A549 (cell line): ENCODE data around the gene PARD3B. TPM values are rescaled to one million over a fixed set of nuclear protein-coding genes. Genes with fewer than 3 reads are reported as not detected.

Experiments
- ATAC-seq, 2 experiments: fragments of 200-7000 bp in 1 of 2; fragments of >200 bp in 1 of 2; cut with Nextera tagmentation in 1 of 2; cut with Tn5 transposase in 1 of 2; 3 replicates each; pipeline versions ENCODE4 v1.8.0 to v1.9.1; 2018 to 2020; ENCODE audit warnings: mild to moderate bottlenecking in 1 of 2, moderate library complexity in 1 of 2
- CTCF ChIA-PET: fragments of 300-600 bp; sonication (Branson Sonifier 250); formaldehyde crosslinking; extraction: SDS; loops from one replicate; lab custom pipeline; 2021; ENCODE audit warnings: antibody characterized with exemption, inconsistent platforms; lab: Yijun Ruan, JAX
- POLR2A ChIA-PET: fragments of 350-600 bp; formaldehyde crosslinking; extraction: SDS; loops from one replicate; lab custom pipeline; 2021; ENCODE audit warnings: antibody characterized with exemption, inconsistent platforms; lab: Yijun Ruan, JAX
- DNase-seq, 2 experiments: peaks; one replicate each; pipeline versions ENCODE4 v3.0.0 to v3.0.0-alpha.2; 2011 to 2016; ENCODE audit warnings: low read depth in 1 of 2, low spot score in 1 of 2
- FAIRE-seq: peaks from 2 replicates; lab custom pipeline; 2011; peaks lifted over from hg19 to GRCh38; lab: Jason Lieb, UNC
- H3K27ac ChIP-seq, 2 experiments: fragments of >200 bp; sonication (Bioruptor Twin); formaldehyde crosslinking; 3 replicates each; pipeline ENCODE4 v1.5.1; 2016 to 2017
- H3K4me1 ChIP-seq: fragments of >200 bp; sonication (Bioruptor Twin); formaldehyde crosslinking; 3 replicates; pipeline ENCODE4 v1.6.1; 2016
- H3K4me2 ChIP-seq: fragments of >200 bp; sonication (Bioruptor Twin); formaldehyde crosslinking; 3 replicates; pipeline ENCODE4 v1.6.1; 2016
- H3K4me3 ChIP-seq: fragments of >200 bp; sonication (Bioruptor Twin); formaldehyde crosslinking; 3 replicates; pipeline ENCODE4 v1.5.1; 2016
- H3K9me3 ChIP-seq: fragments of >200 bp; sonication (Bioruptor Twin); formaldehyde crosslinking; 3 replicates; pipeline ENCODE4 v1.6.1; 2016
- CTCF ChIP-seq: fragments of >200 bp; sonication (Bioruptor Twin); formaldehyde crosslinking; IDR thresholded peaks from 3 replicates; pipeline ENCODE4 v1.5.1; 2016
- E2F6 ChIP-seq: IDR thresholded peaks from 2 replicates; pipeline ENCODE4 v1.6.1; 2012; ENCODE audit warnings: low read depth, borderline replicate concordance
- EHF ChIP-seq: fragments of 250-450 bp; sonication (Bioruptor Pico); IDR thresholded peaks from 2 replicates; pipeline ENCODE4 v1.5.0; 2020; ENCODE audit warnings: mild to moderate bottlenecking
- EHMT2 ChIP-seq: fragments of 200-600 bp; sonication (generic); IDR thresholded peaks from 2 replicates; pipeline ENCODE4 v1.6.1; 2016; ENCODE audit warnings: antibody characterized with exemption, low read depth, mild to moderate bottlenecking, moderate library complexity
- EP300 ChIP-seq, 2 experiments: fragments of >200 bp; sonication (Bioruptor Twin); formaldehyde crosslinking; IDR thresholded peaks; 2 replicates in 1 of 2; 3 replicates in 1 of 2; pipeline ENCODE4 v1.6.1; 2016 to 2017
- FOSL2 ChIP-seq, 2 experiments: fragments of 450-650 bp in 1 of 2; fragments of >200 bp in 1 of 2; sonication (Bioruptor Twin) in 1 of 2; formaldehyde crosslinking; IDR thresholded peaks; 2 replicates each; pipeline versions ENCODE4 v1.5.0 to v1.6.1; 2016 to 2020; ENCODE audit warnings: mild to moderate bottlenecking in 1 of 2, moderate library complexity in 1 of 2
- FOXS1 ChIP-seq: fragments of 250-450 bp; sonication (Bioruptor Pico); IDR thresholded peaks from 2 replicates; pipeline ENCODE4 v1.5.0; 2020; ENCODE audit warnings: mild to moderate bottlenecking, moderate library complexity
- GATA3 ChIP-seq: IDR thresholded peaks from 2 replicates; pipeline ENCODE4 v1.6.1; 2012; ENCODE audit warnings: borderline replicate concordance
- HEYL ChIP-seq: fragments of 250-450 bp; sonication (Bioruptor Pico); IDR thresholded peaks from 2 replicates; pipeline ENCODE4 v1.8.0; 2021; ENCODE audit warnings: mild to moderate bottlenecking, moderate library complexity
- HOXB13 ChIP-seq: fragments of 250-450 bp; sonication (Bioruptor Pico); IDR thresholded peaks from 2 replicates; pipeline ENCODE4 v1.5.0; 2020; ENCODE audit warnings: low read depth, mild to moderate bottlenecking, moderate library complexity
- HOXB5 ChIP-seq: fragments of 250-450 bp; sonication (Bioruptor Pico); IDR thresholded peaks from 2 replicates; pipeline ENCODE4 v1.5.0; 2020; ENCODE audit warnings: mild to moderate bottlenecking, moderate library complexity
- MAZ ChIP-seq: fragments of 150-350 bp; IDR thresholded peaks from 2 replicates; pipeline ENCODE4 v1.6.1; 2014; ENCODE audit warnings: antibody characterized with exemption, low read depth, low read length, borderline replicate concordance
- NR3C1 ChIP-seq: fragments of >200 bp; sonication (Bioruptor Twin); formaldehyde crosslinking; IDR thresholded peaks from 3 replicates; pipeline ENCODE4 v1.6.1; 2017
- POLR2AphosphoS2 ChIP-seq: conservative IDR thresholded peaks from 2 replicates; pipeline ENCODE4 v1.6.1; 2012; ENCODE audit warnings: low read length, improper control_type of control experiment, inconsistent platforms
- RARB ChIP-seq: fragments of 250-450 bp; sonication (Bioruptor Pico); IDR thresholded peaks from 2 replicates; pipeline ENCODE4 v1.8.0; 2021; ENCODE audit warnings: mild to moderate bottlenecking, moderate library complexity
- RCOR1 ChIP-seq: fragments of 150-350 bp; IDR thresholded peaks from 2 replicates; pipeline ENCODE4 v1.6.1; 2014; ENCODE audit warnings: antibody characterized with exemption, low read length, low read depth
- RFX5 ChIP-seq: fragments of 450-650 bp; IDR thresholded peaks from 2 replicates; pipeline ENCODE4 v1.7.1; 2014; ENCODE audit warnings: antibody characterized with exemption, mild to moderate bottlenecking, moderate library complexity
- SREBF2 ChIP-seq: fragments of 450-650 bp; IDR thresholded peaks from 2 replicates; pipeline ENCODE4 v1.6.1; 2014; ENCODE audit warnings: mild to moderate bottlenecking, moderate library complexity
- ZFP36 ChIP-seq: fragments of 450-650 bp; IDR thresholded peaks from 2 replicates; pipeline ENCODE4 v1.6.1; 2014; ENCODE audit warnings: borderline replicate concordance; ENCODE audit not compliant: partially characterized antibody
- ZSCAN20 ChIP-seq: fragments of 250-450 bp; sonication (Bioruptor Pico); IDR thresholded peaks from 2 replicates; pipeline ENCODE4 v1.8.0; 2022; ENCODE audit warnings: mild to moderate bottlenecking, moderate library complexity
- WGBS: methylation state at CpG from one replicate; pipeline ENCODE4 v1.1.6; 2017; ENCODE audit errors: missing lambda C conversion rate; 5-methylcytosine and 5-hydroxymethylcytosine counted together
- polyA plus RNA-seq, 4 experiments: library from polyadenylated mRNA; depleted of rRNA in 3 of 4; stranded (reverse); fragments of >200 nt; fragmentation: RNase III in 1 of 4; extraction: RNeasy Plus Mini Kit Qiagen cat#74134 plus additional on column Dnase treatment in 1 of 4; gene quantifications; 2 replicates in 3 of 4; 3 replicates in 1 of 4; pipeline ENCODE4 v1.2.3, GENCODE V29; 2011 to 2017

The PARD3B gene
- polyA plus RNA-seq, 2 of the 4 experiments (the other 2 are of a cell fraction) = 1.2 to 2.4 TPM

GRCh38 chr2:205045706-205046105, 500.4 kb downstream of the PARD3B start (continued):
- no peak for TF ChIP-seq CTCF

GRCh38 chr2:205047273-205047839, 502.1 kb downstream of the PARD3B start:
- H3K9me3 ChIP-seq = no peaks in the 10 kb centered on the region
- TF ChIP-seq FOSL2 (IDR thresholded peaks at IDR 0.05) = no peak
- no peak for TF ChIP-seq FOSL2 (CRISPR knock-in tag; IDR thresholded peaks at IDR 0.05)
- TF ChIP-seq EP300 (IDR thresholded peaks at IDR 0.05) = no peak
- TF ChIP-seq E2F6 = no peak
- TF ChIP-seq POLR2AphosphoS2 = no peak
- no peak for TF ChIP-seq HOXB13 (CRISPR knock-in tag)
- no peak for TF ChIP-seq NR3C1
- no peak for TF ChIP-seq RCOR1
- TF ChIP-seq HEYL (CRISPR knock-in tag) = no peak
- TF ChIP-seq ZSCAN20 (CRISPR knock-in tag) = no peak
- TF ChIP-seq HOXB5 (CRISPR knock-in tag) = no peak
- TF ChIP-seq FOXS1 (CRISPR knock-in tag) = no peak
- TF ChIP-seq RFX5 = no peak
- no peak for TF ChIP-seq SREBF2
- FAIRE-seq = no peak
- ChIA-PET CTCF (no interaction called here), POLR2A (no interaction called here)
- H3K4me1 ChIP-seq = no peaks in the 10 kb centered on the region
- no peak overlapping the region for H3K27ac ChIP-seq
- no peak for DNase-seq
- no peak for ATAC-seq
- no peak overlapping the region for H3K4me3 ChIP-seq
- no peak overlapping the region for H3K4me2 ChIP-seq
- WGBS = 76% methylated on average over 1 of the region's 1 CpG

GRCh38 chr2:205051417-205051816, 506.1 kb downstream of the PARD3B start:
- Histone ChIP-seq H3K4me2 (no peak overlapping the region), H3K4me1 (peaks cover 3% of the 10 kb centered on the region; the same call in 1 of the 3 replicates)
- ATAC-seq = no peak
- peak in 1 of 2 experiments; percentile 2 for DNase-seq
- TF ChIP-seq ZFP36 (no peak), RARB (no peak), RCOR1 (no peak), E2F6 (no peak), GATA3 (no peak), EHMT2 (no peak), EHF (no peak), FOXS1 (CRISPR knock-in tag) (no peak), NR3C1 (no peak), EP300 (IDR thresholded peaks at IDR 0.05) (no peak)
- TF ChIP-seq, all 56 proteins: peak for 0
- CTCF ChIA-PET = no interaction called here
- H3K4me3 ChIP-seq = no peak overlapping the region
- FAIRE-seq = no peak
- H3K9me3 ChIP-seq = no peaks in the 10 kb centered on the region
- POLR2A ChIA-PET = no interaction called here
- H3K27ac ChIP-seq = no peak overlapping the region

- ChIA-PET CTCF (no interaction called here), POLR2A (no interaction called here)
- H3K4me3 ChIP-seq = no peak overlapping the region
- peaks cover 3% of the 10 kb centered on the region; the same call in 1 of the 3 replicates for H3K4me1 ChIP-seq
- FAIRE-seq = no peak
- H3K9me3 ChIP-seq = no peaks in the 10 kb centered on the region
- DNase-seq = no peak
- no peak overlapping the region for H3K27ac ChIP-seq
- no peak for ATAC-seq
- WGBS = 85% methylated on average over 2 of the region's 2 CpGs
- H3K4me2 ChIP-seq = no peak overlapping the region
- TF ChIP-seq MAZ = no peak
Observed at GRCh38 chr2:205052781-205053180, 507.5 kb downstream of the PARD3B start.
